OCI-LY1 (cell line): ENCODE results near the gene OCLN.

Experiments
- CTCF ChIP-seq: fragments of 200-600 bp; sonication (generic), shearing (Covaris generic); IDR thresholded peaks from 2 replicates; pipeline ENCODE4 v1.5.1; 2017; ENCODE audit warnings: mild to moderate bottlenecking, antibody characterized with exemption, low read length, moderate library complexity, mixed read lengths
- EZH2 ChIP-seq: fragments of 200-600 bp; sonication (generic), shearing (Covaris generic); IDR thresholded peaks from 2 replicates; pipeline ENCODE4 v1.8.0; 2017; ENCODE audit warnings: borderline replicate concordance, mixed run types, mild to moderate bottlenecking, antibody characterized with exemption, low read length, moderate library complexity, mixed read lengths

DNA sequence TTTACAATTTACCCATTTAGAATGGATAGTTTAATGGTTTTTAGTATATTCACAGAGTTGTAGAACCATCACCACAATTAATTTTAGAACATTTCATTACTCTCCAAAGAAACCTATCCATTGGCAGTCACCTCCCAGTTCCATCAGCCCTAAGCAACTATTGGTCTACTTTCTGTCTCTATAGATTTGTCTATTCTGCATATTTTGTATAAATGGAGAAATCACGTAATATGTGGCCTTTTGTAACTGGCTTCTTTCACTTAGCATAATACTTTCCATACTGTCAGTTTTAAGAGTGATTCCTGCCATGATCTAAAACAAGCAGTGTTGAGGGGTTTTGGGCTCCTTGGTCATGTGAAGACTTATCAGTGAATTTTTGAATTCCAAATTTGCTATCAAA, 12.7 kb downstream of the OCLN start:
- TF ChIP-seq CTCF: no peak
- no peak for TF ChIP-seq EZH2
